OCI-LY7 (cell line): Measurements from ENCODE around the gene THOC7.

Experiments
- EZH2phosphoT487 ChIP-seq: fragments of 200-600 bp; sonication (generic); IDR thresholded peaks from 2 replicates; pipeline ENCODE4 v1.6.1; 2018; ENCODE audit warnings: low read depth, borderline replicate concordance, mild to moderate bottlenecking, mixed run types, antibody characterized with exemption, low read length, moderate library complexity, mixed read lengths
- TF ChIP-seq, protein P1 (sequence below): fragments of 200-600 bp; sonication (generic); conservative IDR thresholded peaks from 2 replicates; pipeline ENCODE4 v1.5.1; 2014; ENCODE audit warnings: mild to moderate bottlenecking, antibody characterized with exemption, low read length, moderate library complexity, mixed read lengths

DNA sequence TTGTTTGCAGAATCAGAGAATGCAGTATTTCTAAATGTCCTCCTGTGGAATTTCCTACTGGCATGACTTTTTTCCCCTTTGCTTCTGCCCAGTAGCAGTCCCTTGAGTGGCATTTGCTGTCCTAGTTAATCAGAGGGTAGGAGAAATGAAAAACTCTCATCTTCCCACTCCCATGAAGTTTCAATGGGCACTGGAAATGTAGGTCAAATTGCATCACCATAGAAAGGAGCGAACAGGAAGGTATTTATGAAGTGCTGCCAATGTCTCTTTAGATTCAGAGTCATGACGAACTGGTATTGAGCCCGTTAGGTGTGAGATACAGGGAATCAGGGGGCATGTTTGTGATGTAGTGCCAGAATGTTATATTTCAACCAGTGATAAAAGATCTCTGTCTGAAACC lies 23.3 kb upstream of the THOC7 start:
- TF ChIP-seq, protein P1, sequence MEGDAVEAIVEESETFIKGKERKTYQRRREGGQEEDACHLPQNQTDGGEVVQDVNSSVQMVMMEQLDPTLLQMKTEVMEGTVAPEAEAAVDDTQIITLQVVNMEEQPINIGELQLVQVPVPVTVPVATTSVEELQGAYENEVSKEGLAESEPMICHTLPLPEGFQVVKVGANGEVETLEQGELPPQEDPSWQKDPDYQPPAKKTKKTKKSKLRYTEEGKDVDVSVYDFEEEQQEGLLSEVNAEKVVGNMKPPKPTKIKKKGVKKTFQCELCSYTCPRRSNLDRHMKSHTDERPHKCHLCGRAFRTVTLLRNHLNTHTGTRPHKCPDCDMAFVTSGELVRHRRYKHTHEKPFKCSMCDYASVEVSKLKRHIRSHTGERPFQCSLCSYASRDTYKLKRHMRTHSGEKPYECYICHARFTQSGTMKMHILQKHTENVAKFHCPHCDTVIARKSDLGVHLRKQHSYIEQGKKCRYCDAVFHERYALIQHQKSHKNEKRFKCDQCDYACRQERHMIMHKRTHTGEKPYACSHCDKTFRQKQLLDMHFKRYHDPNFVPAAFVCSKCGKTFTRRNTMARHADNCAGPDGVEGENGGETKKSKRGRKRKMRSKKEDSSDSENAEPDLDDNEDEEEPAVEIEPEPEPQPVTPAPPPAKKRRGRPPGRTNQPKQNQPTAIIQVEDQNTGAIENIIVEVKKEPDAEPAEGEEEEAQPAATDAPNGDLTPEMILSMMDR: no peak
- TF ChIP-seq EZH2phosphoT487: no peak
